Spleen (tissue), 7 donors: ENCODE measurements around the gene SEMA5A.

Experiments
- POLR2A ChIP-seq, 3 donors: fragments of 450-650 bp; IDR thresholded peaks; one replicate each; pipeline ENCODE4 v1.5.1; 2017; ENCODE audit warnings: antibody characterized with exemption in 3 of 3, mild to moderate bottlenecking in 1 of 3
- POLR2AphosphoS5 ChIP-seq, 3 donors: sonication (generic); formaldehyde crosslinking; IDR thresholded peaks; one replicate each; pipeline ENCODE4 v1.5.1; 2017; ENCODE audit warnings: antibody characterized with exemption in 3 of 3
- TF ChIP-seq, protein P1 (sequence below), 11 experiments: fragments of 200-600 bp in 7 of 11; fragments of 450-650 bp in 4 of 11; sonication (generic) in 4 of 11; IDR thresholded peaks in 8 of 11; conservative IDR thresholded peaks in 3 of 11; 1 replicate in 7 of 11; 2 replicates in 4 of 11; pipeline versions ENCODE4 v1.4.0 to v1.8.0; 2016 to 2021; ENCODE audit warnings: antibody characterized with exemption in 11 of 11, inconsistent platforms in 4 of 11, mild to moderate bottlenecking in 1 of 11
- donor health status: DM: no; HTN: no; CAD: no; lungs with moderate emphysema.
- donor health status: DM: no; HTN: no; CAD: no.
- donor health status: DM: no; HTN: no; CAD: no.

DNA sequence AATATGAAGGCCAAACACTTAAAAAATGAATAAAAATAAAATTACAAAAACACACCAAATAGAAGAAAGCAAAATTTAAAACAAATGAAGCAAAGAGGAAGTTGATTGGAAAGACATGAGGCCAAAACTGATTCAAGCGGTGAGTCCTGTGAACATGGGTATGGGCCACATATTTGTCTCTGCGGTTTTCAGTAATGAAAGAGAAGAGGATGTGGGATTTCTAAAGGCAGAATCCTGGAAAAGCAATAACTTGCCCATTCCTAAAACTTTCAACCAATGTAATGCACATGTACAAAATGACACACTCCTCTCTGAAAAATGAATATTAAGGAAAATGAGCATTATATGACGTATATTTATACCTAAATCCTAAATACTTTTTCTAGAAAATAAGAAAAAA, 263.7 kb downstream of the SEMA5A start:
- TF ChIP-seq, protein P1, sequence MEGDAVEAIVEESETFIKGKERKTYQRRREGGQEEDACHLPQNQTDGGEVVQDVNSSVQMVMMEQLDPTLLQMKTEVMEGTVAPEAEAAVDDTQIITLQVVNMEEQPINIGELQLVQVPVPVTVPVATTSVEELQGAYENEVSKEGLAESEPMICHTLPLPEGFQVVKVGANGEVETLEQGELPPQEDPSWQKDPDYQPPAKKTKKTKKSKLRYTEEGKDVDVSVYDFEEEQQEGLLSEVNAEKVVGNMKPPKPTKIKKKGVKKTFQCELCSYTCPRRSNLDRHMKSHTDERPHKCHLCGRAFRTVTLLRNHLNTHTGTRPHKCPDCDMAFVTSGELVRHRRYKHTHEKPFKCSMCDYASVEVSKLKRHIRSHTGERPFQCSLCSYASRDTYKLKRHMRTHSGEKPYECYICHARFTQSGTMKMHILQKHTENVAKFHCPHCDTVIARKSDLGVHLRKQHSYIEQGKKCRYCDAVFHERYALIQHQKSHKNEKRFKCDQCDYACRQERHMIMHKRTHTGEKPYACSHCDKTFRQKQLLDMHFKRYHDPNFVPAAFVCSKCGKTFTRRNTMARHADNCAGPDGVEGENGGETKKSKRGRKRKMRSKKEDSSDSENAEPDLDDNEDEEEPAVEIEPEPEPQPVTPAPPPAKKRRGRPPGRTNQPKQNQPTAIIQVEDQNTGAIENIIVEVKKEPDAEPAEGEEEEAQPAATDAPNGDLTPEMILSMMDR (IDR thresholded peaks at IDR 0.05 in 8 of 11, conservative IDR thresholded peaks at IDR 0.05 in 3 of 11) = no peak
- TF ChIP-seq POLR2A (IDR thresholded peaks at IDR 0.05) (no peak), POLR2AphosphoS5 (IDR thresholded peaks at IDR 0.05) (no peak)
